ENCODE results near the gene BMPR1A. TPM values are rescaled to one million over a fixed set of nuclear protein-coding genes. Genes with fewer than 3 reads are reported as not detected.

The BMPR1A gene
- total RNA-seq, 1 experiment from 2014 or later, result 42.6 TPM

DNA sequence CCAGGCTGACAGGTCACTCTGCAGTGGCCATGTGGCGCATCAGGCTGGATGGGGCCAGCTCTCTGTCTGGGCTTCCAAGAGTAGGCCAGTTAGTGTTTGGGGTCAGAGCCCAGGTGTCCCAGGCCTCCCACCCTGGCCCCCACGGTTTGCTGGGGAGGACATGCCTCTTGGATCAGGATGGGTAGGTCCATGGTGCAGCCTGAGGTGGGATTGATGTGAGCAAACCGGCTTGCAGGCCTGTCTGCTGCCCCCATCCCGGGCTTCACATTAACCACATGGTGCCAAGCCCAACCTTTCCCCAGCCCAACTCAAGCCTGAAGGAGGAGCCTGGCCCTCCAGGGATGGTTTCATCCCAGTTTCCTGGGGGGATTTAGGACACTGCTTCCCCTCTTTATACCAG is 48.9 kb upstream of the BMPR1A start:
- H3K9me3 ChIP-seq (ENCODE audit: control insufficient read depth in 1 of 2, insufficient read depth in 1 of 2, low read depth in 1 of 2, low read length in 2 of 2), result no peaks in the 10 kb centered on the region
- H3K4me1 ChIP-seq (ENCODE audit: control insufficient read depth in 1 of 2, insufficient read depth in 2 of 2, low read length in 2 of 2), result peaks cover 6 to 17% of the 10 kb centered on the region in 2 experiments; a peak in 3 of 4 replicates
- no peak overlapping the region for H3K27ac ChIP-seq (ENCODE audit: low read depth, low read length)
- DNase-seq (ENCODE audit: low read depth, low spot score), result no peak
- no peak overlapping the region for H3K9ac ChIP-seq (ENCODE audit: low read length)
- no peak for ATAC-seq
- TF ChIP-seq YY1 (IDR thresholded peaks at IDR 0.05; ENCODE audit: extremely low read depth, insufficient replicate concordance, low read depth, low read length), result no peak
- no peak for TF ChIP-seq ZNF274 (IDR thresholded peaks at IDR 0.05; ENCODE audit: low read depth, low read length)
- TF ChIP-seq EZH2phosphoT487 (IDR thresholded peaks at IDR 0.05; ENCODE audit: borderline replicate concordance), result no peak
- TF ChIP-seq SRF (IDR thresholded peaks at IDR 0.05; ENCODE audit: low read depth), result no peak
- no peak for TF ChIP-seq SP1 (IDR thresholded peaks at IDR 0.05; ENCODE audit: low read depth)
- no peak for TF ChIP-seq POLR2AphosphoS5 (IDR thresholded peaks at IDR 0.05; ENCODE audit: low read depth, low read length)
- no peak for TF ChIP-seq CBX3 (IDR thresholded peaks at IDR 0.05; ENCODE audit: low read depth)
- TF ChIP-seq FOSL1 (IDR thresholded peaks at IDR 0.05; ENCODE audit: low read depth), result no peak
- no peak for TF ChIP-seq JUND (IDR thresholded peaks at IDR 0.05)
- no peak for TF ChIP-seq SIN3A (IDR thresholded peaks at IDR 0.05; ENCODE audit: low read depth)
- no peak overlapping the region for H3K4me3 ChIP-seq (replicated peaks in 1 of 2; ENCODE audit: low read depth in 1 of 2, low read length in 2 of 2)
- no peak overlapping the region for H2AFZ ChIP-seq (ENCODE audit: low read depth, low read length, poor library complexity, severe bottlenecking)
- no peak overlapping the region for H3K4me2 ChIP-seq (ENCODE audit: low read length)
- no TSS peak for BruUV-seq (replicated peaks)
- H3K9me2 ChIP-seq (ENCODE audit: insufficient read depth), result no peaks in the 10 kb centered on the region
- no peaks in the 10 kb centered on the region for H4K20me1 ChIP-seq (ENCODE audit: insufficient read depth)
- RAD21 ChIA-PET (ENCODE audit: low non-redundant PET in 1 of 2, low total read pairs in 2 of 2, uncharacterized antibody in 2 of 2, unreplicated experiment in 2 of 2), result no interaction called here
- no peaks in the 10 kb centered on the region for H3K79me2 ChIP-seq (ENCODE audit: insufficient read depth, low read length)
- POLR2A ChIA-PET, result interaction anchor here (0.5 kb wide), 1 partner anchor 158 kb away, joined by 5 read pairs; no protein-coding TSS in a partner anchor
- intact Hi-C loops (cut with micrococcal nuclease), result no loop called here
- no peaks in the 10 kb centered on the region for H3K27me3 ChIP-seq (ENCODE audit: insufficient read depth, low read length)
- no peaks in the 10 kb centered on the region for H3K36me3 ChIP-seq (ENCODE audit: control insufficient read depth in 1 of 2, insufficient read depth in 2 of 2, low read length in 2 of 2)
- CTCF ChIA-PET, result no interaction called here

DNA sequence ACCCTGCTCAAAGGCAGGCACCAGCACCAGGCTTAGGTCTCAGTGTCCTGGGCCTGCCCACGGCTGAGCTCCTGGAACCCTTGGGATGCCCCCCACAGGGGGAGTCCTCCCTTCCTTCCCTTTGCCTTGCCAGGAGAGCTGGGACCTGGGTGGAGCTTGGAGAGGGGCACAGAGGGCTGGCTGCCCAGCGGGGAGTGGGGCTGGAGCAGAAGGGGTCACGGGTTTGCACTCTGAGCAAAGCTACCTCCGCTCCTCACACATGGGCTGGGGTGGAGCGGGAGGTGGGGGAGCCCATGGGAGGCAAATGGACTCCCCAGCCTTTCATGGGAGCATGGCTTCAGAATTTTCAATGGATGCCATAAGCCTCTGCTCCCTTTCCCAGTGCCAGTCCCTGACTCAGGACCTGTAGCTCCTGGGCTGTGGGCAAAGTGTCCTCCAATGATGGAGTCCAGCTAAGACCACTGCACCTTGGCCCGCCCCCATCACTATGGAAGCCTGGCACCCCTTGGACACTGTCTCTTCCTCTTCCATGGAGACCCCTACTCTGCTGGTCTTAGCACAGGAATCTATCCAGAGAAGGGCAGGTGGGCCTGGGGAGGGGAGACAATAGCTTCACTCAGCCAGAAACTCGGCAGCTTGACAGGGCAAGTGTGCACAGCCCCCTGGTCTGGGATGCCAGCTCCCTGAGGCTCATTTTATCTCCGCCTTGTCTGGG is 48.2 kb upstream of the BMPR1A start:
- intact Hi-C loops (cut with micrococcal nuclease), result no loop called here
- no TSS peak for BruUV-seq (replicated peaks)
- TF ChIP-seq, protein P1, sequence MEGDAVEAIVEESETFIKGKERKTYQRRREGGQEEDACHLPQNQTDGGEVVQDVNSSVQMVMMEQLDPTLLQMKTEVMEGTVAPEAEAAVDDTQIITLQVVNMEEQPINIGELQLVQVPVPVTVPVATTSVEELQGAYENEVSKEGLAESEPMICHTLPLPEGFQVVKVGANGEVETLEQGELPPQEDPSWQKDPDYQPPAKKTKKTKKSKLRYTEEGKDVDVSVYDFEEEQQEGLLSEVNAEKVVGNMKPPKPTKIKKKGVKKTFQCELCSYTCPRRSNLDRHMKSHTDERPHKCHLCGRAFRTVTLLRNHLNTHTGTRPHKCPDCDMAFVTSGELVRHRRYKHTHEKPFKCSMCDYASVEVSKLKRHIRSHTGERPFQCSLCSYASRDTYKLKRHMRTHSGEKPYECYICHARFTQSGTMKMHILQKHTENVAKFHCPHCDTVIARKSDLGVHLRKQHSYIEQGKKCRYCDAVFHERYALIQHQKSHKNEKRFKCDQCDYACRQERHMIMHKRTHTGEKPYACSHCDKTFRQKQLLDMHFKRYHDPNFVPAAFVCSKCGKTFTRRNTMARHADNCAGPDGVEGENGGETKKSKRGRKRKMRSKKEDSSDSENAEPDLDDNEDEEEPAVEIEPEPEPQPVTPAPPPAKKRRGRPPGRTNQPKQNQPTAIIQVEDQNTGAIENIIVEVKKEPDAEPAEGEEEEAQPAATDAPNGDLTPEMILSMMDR (IDR thresholded peaks at IDR 0.05 in 2 of 3, conservative IDR thresholded peaks at IDR 0.05 in 1 of 3; ENCODE audit: borderline replicate concordance in 1 of 3, insufficient read depth in 1 of 3, low read depth in 2 of 3, low read length in 2 of 3), result no peak
- TF ChIP-seq SP1 (IDR thresholded peaks at IDR 0.05; ENCODE audit: low read depth) (no peak), RAD21 (IDR thresholded peaks at IDR 0.05; ENCODE audit: low read depth) (no peak), ZNF274 (IDR thresholded peaks at IDR 0.05; ENCODE audit: low read depth, low read length) (no peak), ZFX (IDR thresholded peaks at IDR 0.05) (no peak), SIN3A (IDR thresholded peaks at IDR 0.05; ENCODE audit: low read depth) (no peak), CEBPB (IDR thresholded peaks at IDR 0.05; ENCODE audit: low read depth) (no peak), SRF (IDR thresholded peaks at IDR 0.05; ENCODE audit: low read depth) (no peak)
- TF ChIP-seq, protein P2, sequence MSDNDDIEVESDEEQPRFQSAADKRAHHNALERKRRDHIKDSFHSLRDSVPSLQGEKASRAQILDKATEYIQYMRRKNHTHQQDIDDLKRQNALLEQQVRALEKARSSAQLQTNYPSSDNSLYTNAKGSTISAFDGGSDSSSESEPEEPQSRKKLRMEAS (IDR thresholded peaks at IDR 0.05), result no peak
- TF ChIP-seq, protein P3, sequence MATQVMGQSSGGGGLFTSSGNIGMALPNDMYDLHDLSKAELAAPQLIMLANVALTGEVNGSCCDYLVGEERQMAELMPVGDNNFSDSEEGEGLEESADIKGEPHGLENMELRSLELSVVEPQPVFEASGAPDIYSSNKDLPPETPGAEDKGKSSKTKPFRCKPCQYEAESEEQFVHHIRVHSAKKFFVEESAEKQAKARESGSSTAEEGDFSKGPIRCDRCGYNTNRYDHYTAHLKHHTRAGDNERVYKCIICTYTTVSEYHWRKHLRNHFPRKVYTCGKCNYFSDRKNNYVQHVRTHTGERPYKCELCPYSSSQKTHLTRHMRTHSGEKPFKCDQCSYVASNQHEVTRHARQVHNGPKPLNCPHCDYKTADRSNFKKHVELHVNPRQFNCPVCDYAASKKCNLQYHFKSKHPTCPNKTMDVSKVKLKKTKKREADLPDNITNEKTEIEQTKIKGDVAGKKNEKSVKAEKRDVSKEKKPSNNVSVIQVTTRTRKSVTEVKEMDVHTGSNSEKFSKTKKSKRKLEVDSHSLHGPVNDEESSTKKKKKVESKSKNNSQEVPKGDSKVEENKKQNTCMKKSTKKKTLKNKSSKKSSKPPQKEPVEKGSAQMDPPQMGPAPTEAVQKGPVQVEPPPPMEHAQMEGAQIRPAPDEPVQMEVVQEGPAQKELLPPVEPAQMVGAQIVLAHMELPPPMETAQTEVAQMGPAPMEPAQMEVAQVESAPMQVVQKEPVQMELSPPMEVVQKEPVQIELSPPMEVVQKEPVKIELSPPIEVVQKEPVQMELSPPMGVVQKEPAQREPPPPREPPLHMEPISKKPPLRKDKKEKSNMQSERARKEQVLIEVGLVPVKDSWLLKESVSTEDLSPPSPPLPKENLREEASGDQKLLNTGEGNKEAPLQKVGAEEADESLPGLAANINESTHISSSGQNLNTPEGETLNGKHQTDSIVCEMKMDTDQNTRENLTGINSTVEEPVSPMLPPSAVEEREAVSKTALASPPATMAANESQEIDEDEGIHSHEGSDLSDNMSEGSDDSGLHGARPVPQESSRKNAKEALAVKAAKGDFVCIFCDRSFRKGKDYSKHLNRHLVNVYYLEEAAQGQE (IDR thresholded peaks at IDR 0.05; ENCODE audit: low read depth), result no peak

More for the DNA sequence above, 48.2 kb upstream of the BMPR1A start:
- Histone ChIP-seq H3K9me3 (ENCODE audit: control insufficient read depth in 1 of 2, insufficient read depth in 1 of 2, low read depth in 1 of 2, low read length in 2 of 2) (no peaks in the 10 kb centered on the region), H3K27ac (ENCODE audit: low read depth, low read length) (no peak overlapping the region), H3K79me2 (ENCODE audit: insufficient read depth, low read length) (no peaks in the 10 kb centered on the region), H3K36me3 (ENCODE audit: control insufficient read depth in 1 of 2, insufficient read depth in 2 of 2, low read length in 2 of 2) (no peaks in the 10 kb centered on the region), H3K4me2 (ENCODE audit: low read length) (no peak overlapping the region), H3K27me3 (ENCODE audit: insufficient read depth, low read length) (no peaks in the 10 kb centered on the region), H3K4me3 (replicated peaks in 1 of 2; ENCODE audit: low read depth in 1 of 2, low read length in 2 of 2) (no peak overlapping the region), H3K4me1 (ENCODE audit: control insufficient read depth in 1 of 2, insufficient read depth in 2 of 2, low read length in 2 of 2) (peaks cover 8 to 19% of the 10 kb centered on the region in 2 experiments; a peak in 3 of 4 replicates), H3K9ac (ENCODE audit: low read length) (no peak overlapping the region), H2AFZ (ENCODE audit: low read depth, low read length, poor library complexity, severe bottlenecking) (no peak overlapping the region), H4K20me1 (ENCODE audit: insufficient read depth) (no peaks in the 10 kb centered on the region), H3K9me2 (ENCODE audit: insufficient read depth) (no peaks in the 10 kb centered on the region)
- ChIA-PET RAD21 (ENCODE audit: low non-redundant PET in 1 of 2, low total read pairs in 2 of 2, uncharacterized antibody in 2 of 2, unreplicated experiment in 2 of 2) (no interaction called here), POLR2A (no interaction called here), CTCF (no interaction called here)
- DNase-seq (ENCODE audit: low read depth, low spot score), result no peak
- ATAC-seq, result no peak
